HepG2 (cell line): Measurements from ENCODE around the gene VPS4A. TPM values are rescaled to one million over a fixed set of nuclear protein-coding genes. Genes with fewer than 3 reads are reported as not detected.

ENCODE experiments used
- BRCA1 ChIP-seq: sonication (generic); formaldehyde crosslinking; IDR thresholded peaks from 2 replicates; pipeline ENCODE4 v1.4.0; 2020; ENCODE audit warnings: missing genetic modification reagents
- DR1 ChIP-seq: sonication (generic); formaldehyde crosslinking; IDR thresholded peaks from 2 replicates; pipeline ENCODE4 v1.8.0; 2021; ENCODE audit warnings: mild to moderate bottlenecking, missing genetic modification reagents, inconsistent platforms
- GABPA ChIP-seq, 2 experiments: IDR thresholded peaks; 2 replicates each; pipeline ENCODE4 v1.6.1; 2011 to 2016; ENCODE audit warnings: low read depth in 2 of 2, low read length in 1 of 2, missing biosample characterization in 1 of 2, missing genetic modification characterization in 1 of 2
- GTF2F1 ChIP-seq: fragments of 150-350 bp; IDR thresholded peaks from 2 replicates; pipeline ENCODE4 v1.6.1; 2014; ENCODE audit warnings: low read length
- HHEX ChIP-seq: IDR thresholded peaks from 2 replicates; pipeline ENCODE4 v1.6.1; 2016; ENCODE audit warnings: control low read depth
- HMG20A ChIP-seq: IDR thresholded peaks from 2 replicates; pipeline ENCODE4 v1.6.1; 2016; ENCODE audit warnings: borderline replicate concordance
- HNRNPUL1 ChIP-seq: fragments of 200-400 bp; formaldehyde crosslinking; IDR thresholded peaks from 2 replicates; pipeline ENCODE4 v1.6.1; 2017; ENCODE audit warnings: low read depth, mild to moderate bottlenecking, low read length, moderate library complexity
- KAT7 ChIP-seq: IDR thresholded peaks from 2 replicates; pipeline ENCODE4 v1.6.1; 2018; ENCODE audit warnings: borderline replicate concordance, missing compliant biosample characterization
- MXD4 ChIP-seq: IDR thresholded peaks from 2 replicates; pipeline ENCODE4 v1.6.1; 2016; ENCODE audit warnings: mild to moderate bottlenecking, missing biosample characterization, missing genetic modification reagents
- NAIF1 ChIP-seq: sonication (generic); formaldehyde crosslinking; IDR thresholded peaks from 2 replicates; pipeline ENCODE4 v1.5.0; 2020; ENCODE audit warnings: mild to moderate bottlenecking, missing genetic modification reagents, borderline replicate concordance
- NCOR1 ChIP-seq: fragments of 200-600 bp; sonication (generic); IDR thresholded peaks from 2 replicates; pipeline ENCODE4 v1.7.0; 2017; ENCODE audit warnings: antibody characterized with exemption, low read length, borderline replicate concordance
- RFX1 ChIP-seq: fragments of 450-650 bp; IDR thresholded peaks from 2 replicates; pipeline ENCODE4 v1.6.1; 2017
- SRSF9 ChIP-seq: fragments of 200-400 bp; formaldehyde crosslinking; IDR thresholded peaks from 2 replicates; pipeline ENCODE4 v1.6.1; 2018; ENCODE audit warnings: borderline replicate concordance, mild to moderate bottlenecking, low read depth, low read length; ENCODE audit not compliant: insufficient read depth, poor library complexity, severe bottlenecking
- TGIF2 ChIP-seq: IDR thresholded peaks from 2 replicates; pipeline ENCODE4 v1.6.1; 2016; ENCODE audit warnings: control low read depth, missing compliant biosample characterization
- THYN1 ChIP-seq: sonication (generic); formaldehyde crosslinking; IDR thresholded peaks from 2 replicates; pipeline ENCODE4 v1.8.1; 2023; ENCODE audit warnings: low read depth, mild to moderate bottlenecking, moderate library complexity, missing genetic modification reagents, borderline replicate concordance
- ZBTB10 ChIP-seq: sonication (generic); formaldehyde crosslinking; IDR thresholded peaks from 2 replicates; pipeline ENCODE4 v1.4.0; 2020; ENCODE audit warnings: missing genetic modification reagents, borderline replicate concordance
- ZKSCAN5 ChIP-seq: sonication (generic); formaldehyde crosslinking; IDR thresholded peaks from 2 replicates; pipeline ENCODE4 v1.5.1; 2020; ENCODE audit warnings: mild to moderate bottlenecking, missing genetic modification reagents
- ZNF260 ChIP-seq: sonication (generic); formaldehyde crosslinking; IDR thresholded peaks from 2 replicates; pipeline ENCODE4 v1.4.0; 2020; ENCODE audit warnings: missing genetic modification reagents, low read depth, mild to moderate bottlenecking, borderline replicate concordance
- ZNF3 ChIP-seq: IDR thresholded peaks from 2 replicates; pipeline ENCODE4 v1.7.0; 2017; ENCODE audit warnings: inconsistent platforms
- ZNF577 ChIP-seq: sonication (generic); formaldehyde crosslinking; IDR thresholded peaks from 2 replicates; pipeline ENCODE4 v1.4.0; 2020; ENCODE audit warnings: mild to moderate bottlenecking, low read depth, missing genetic modification reagents, borderline replicate concordance
- ZNF792 ChIP-seq: IDR thresholded peaks from 2 replicates; pipeline ENCODE4 v1.6.1; 2016
- polyA plus RNA-seq, 8 experiments: library from polyadenylated mRNA; depleted of rRNA in 3 of 8; stranded (reverse) in 7 of 8; unstranded in 1 of 8; fragments of >200 nt; fragmentation: Illumina TruSeq in 4 of 8; extraction: Trizol in 4 of 8; gene quantifications; 2 replicates each; pipeline versions ENCODE4 v1.2.1 to v1.2.3, GENCODE V29; 2011 to 2016; ENCODE audit warnings: low read depth in 4 of 8, missing spikeins in 1 of 8, mixed read lengths in 1 of 8; ENCODE audit not compliant: insufficient read depth in 1 of 8
- total RNA-seq, 5 experiments: library from RNA; depleted of rRNA; stranded (reverse); fragments of >200 nt; fragmentation: Illumina TruSeq; extraction: Trizol; gene quantifications; 2 replicates each; pipeline ENCODE4 v1.2.3, GENCODE V29; 2016; ENCODE audit warnings: low read depth in 1 of 5
- TF ChIP-seq, protein P1 (sequence below): sonication (generic); formaldehyde crosslinking; IDR thresholded peaks from 2 replicates; pipeline ENCODE4 v1.4.0; 2020; ENCODE audit warnings: mild to moderate bottlenecking, missing genetic modification reagents
- TF ChIP-seq, protein P2 (sequence below): sonication (generic); formaldehyde crosslinking; IDR thresholded peaks from 2 replicates; pipeline ENCODE4 v1.5.0; 2020; ENCODE audit warnings: missing genetic modification reagents
- TF ChIP-seq, protein P3 (sequence below): sonication (generic); formaldehyde crosslinking; conservative IDR thresholded peaks from 2 replicates; pipeline ENCODE4 v1.8.0; 2022; ENCODE audit warnings: mild to moderate bottlenecking, moderate library complexity, missing genetic modification reagents

The VPS4A gene
- total and polyA plus RNA-seq, 2 of the 13 experiments (the other 11 are each of a cell fraction or from before 2014, with no cell fraction given): 13.2 to 27.9 TPM

- TF ChIP-seq, protein P1, sequence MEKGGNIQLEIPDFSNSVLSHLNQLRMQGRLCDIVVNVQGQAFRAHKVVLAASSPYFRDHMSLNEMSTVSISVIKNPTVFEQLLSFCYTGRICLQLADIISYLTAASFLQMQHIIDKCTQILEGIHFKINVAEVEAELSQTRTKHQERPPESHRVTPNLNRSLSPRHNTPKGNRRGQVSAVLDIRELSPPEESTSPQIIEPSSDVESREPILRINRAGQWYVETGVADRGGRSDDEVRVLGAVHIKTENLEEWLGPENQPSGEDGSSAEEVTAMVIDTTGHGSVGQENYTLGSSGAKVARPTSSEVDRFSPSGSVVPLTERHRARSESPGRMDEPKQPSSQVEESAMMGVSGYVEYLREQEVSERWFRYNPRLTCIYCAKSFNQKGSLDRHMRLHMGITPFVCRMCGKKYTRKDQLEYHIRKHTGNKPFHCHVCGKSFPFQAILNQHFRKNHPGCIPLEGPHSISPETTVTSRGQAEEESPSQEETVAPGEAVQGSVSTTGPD (CRISPR knock-in tag): no peak
- TF ChIP-seq ZKSCAN5 (CRISPR knock-in tag): no peak
- no peak for TF ChIP-seq RFX1
- no peak for TF ChIP-seq ZNF577 (CRISPR knock-in tag)
- TF ChIP-seq, protein P2, sequence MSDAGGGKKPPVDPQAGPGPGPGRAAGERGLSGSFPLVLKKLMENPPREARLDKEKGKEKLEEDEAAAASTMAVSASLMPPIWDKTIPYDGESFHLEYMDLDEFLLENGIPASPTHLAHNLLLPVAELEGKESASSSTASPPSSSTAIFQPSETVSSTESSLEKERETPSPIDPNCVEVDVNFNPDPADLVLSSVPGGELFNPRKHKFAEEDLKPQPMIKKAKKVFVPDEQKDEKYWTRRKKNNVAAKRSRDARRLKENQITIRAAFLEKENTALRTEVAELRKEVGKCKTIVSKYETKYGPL: no peak
- peak; percentile 59; the same call in 1 of the 2 replicates for TF ChIP-seq TGIF2 (CRISPR knock-in tag)
- no peak for TF ChIP-seq THYN1 (CRISPR knock-in tag)
- TF ChIP-seq BRCA1 (CRISPR knock-in tag): peak; percentile 63
- no peak for TF ChIP-seq HMG20A
- TF ChIP-seq ZNF3 (CRISPR knock-in tag): 0 out of 2 replicates have a peak, but pooled peaks have one; percentile 30
- TF ChIP-seq, protein P3, sequence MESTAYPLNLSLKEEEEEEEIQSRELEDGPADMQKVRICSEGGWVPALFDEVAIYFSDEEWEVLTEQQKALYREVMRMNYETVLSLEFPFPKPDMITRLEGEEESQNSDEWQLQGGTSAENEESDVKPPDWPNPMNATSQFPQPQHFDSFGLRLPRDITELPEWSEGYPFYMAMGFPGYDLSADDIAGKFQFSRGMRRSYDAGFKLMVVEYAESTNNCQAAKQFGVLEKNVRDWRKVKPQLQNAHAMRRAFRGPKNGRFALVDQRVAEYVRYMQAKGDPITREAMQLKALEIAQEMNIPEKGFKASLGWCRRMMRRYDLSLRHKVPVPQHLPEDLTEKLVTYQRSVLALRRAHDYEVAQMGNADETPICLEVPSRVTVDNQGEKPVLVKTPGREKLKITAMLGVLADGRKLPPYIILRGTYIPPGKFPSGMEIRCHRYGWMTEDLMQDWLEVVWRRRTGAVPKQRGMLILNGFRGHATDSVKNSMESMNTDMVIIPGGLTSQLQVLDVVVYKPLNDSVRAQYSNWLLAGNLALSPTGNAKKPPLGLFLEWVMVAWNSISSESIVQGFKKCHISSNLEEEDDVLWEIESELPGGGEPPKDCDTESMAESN (CRISPR knock-in tag): peak; percentile 44; the same call in 1 of the 2 replicates
- TF ChIP-seq MXD4 (CRISPR knock-in tag): no peak
- TF ChIP-seq HHEX (CRISPR knock-in tag): no peak
- no peak; the same call in 1 of the 2 replicates for TF ChIP-seq ZNF792 (CRISPR knock-in tag)
- no peak for TF ChIP-seq SRSF9
- TF ChIP-seq DR1 (CRISPR knock-in tag): no peak
- TF ChIP-seq ZNF260 (CRISPR knock-in tag): no peak
- peak; percentile 38; the same call in 1 of the 2 replicates for TF ChIP-seq NCOR1
- TF ChIP-seq ZBTB10 (CRISPR knock-in tag): no peak
- peak; percentile 10; the same call in 1 of the 2 replicates for TF ChIP-seq KAT7 (CRISPR knock-in tag)
- TF ChIP-seq GTF2F1: no peak
- TF ChIP-seq NAIF1 (CRISPR knock-in tag): no peak
- TF ChIP-seq GABPA (IDR thresholded peaks at IDR 0.05; ENCODE audit: low read depth, low read length): no peak
- TF ChIP-seq GABPA (CRISPR knock-in tag; IDR thresholded peaks at IDR 0.05; ENCODE audit: low read depth): peak; percentile 37; the same call in 1 of the 2 replicates
- 0 out of 2 replicates have a peak, but pooled peaks have one; percentile 59 for TF ChIP-seq HNRNPUL1
Measured at GRCh38 chr16:69351309-69352027, 40.3 kb downstream of the VPS4A start, which contains the start of gene TMED6 (continued).
